ENCODE measurements around the gene RAD1. TPM values are rescaled to one million over a fixed set of nuclear protein-coding genes. Genes with fewer than 3 reads are reported as not detected.

RAD1 gene
- total RNA-seq, 6 donors from 2014 or later = 12.2 to 39.1 (median 28.8) TPM

GRCh38 chr5:34897646-34898045 is 17.7 kb downstream of the RAD1 start:
- Histone ChIP-seq H3K4me3 (no peak overlapping the region), H3K27me3 (no peaks in the 10 kb centered on the region), H3K27ac (no peak overlapping the region), H3K36me3 (no peaks in the 10 kb centered on the region), H3K4me1 (no peaks in the 10 kb centered on the region), H3K9me3 (no peaks in the 10 kb centered on the region)
- no peak for ATAC-seq (ENCODE audit: low FRiP score in 2 of 2)
- no peak for TF ChIP-seq POLR2A (IDR thresholded peaks at IDR 0.05)
- no peak for TF ChIP-seq EP300 (IDR thresholded peaks at IDR 0.05)
- TF ChIP-seq CTCF (IDR thresholded peaks at IDR 0.05) = no peak
- TF ChIP-seq POLR2AphosphoS5 (IDR thresholded peaks at IDR 0.05) = no peak
- no peak for DNase-seq

GRCh38 chr5:34895641-34896419 is 19.5 kb downstream of the RAD1 start:
- WGBS, 2 donors = 92 to 96% methylated on average over 2 of the region's 2 CpGs
- TF ChIP-seq EP300 (IDR thresholded peaks at IDR 0.05) (no peak), POLR2A (IDR thresholded peaks at IDR 0.05) (no peak), CTCF (IDR thresholded peaks at IDR 0.05) (no peak), POLR2AphosphoS5 (IDR thresholded peaks at IDR 0.05) (no peak)
- H3K9me3 ChIP-seq = no peaks in the 10 kb centered on the region
- H3K27ac ChIP-seq = no peak overlapping the region
- no peak for ATAC-seq (ENCODE audit: low FRiP score in 2 of 2)
- DNase-seq = no peak
- no peaks in the 10 kb centered on the region for H3K27me3 ChIP-seq
- no peaks in the 10 kb centered on the region for H3K4me1 ChIP-seq
- no peaks in the 10 kb centered on the region for H3K36me3 ChIP-seq
- H3K4me3 ChIP-seq = no peak overlapping the region

- no peak for ATAC-seq (ENCODE audit: low FRiP score in 2 of 2)
These were observed 20.6 kb downstream of the RAD1 start for GRCh38 chr5:34894716-34895115.

GRCh38 chr5:34892414-34892813 is 22.9 kb downstream of the RAD1 start:
- Histone ChIP-seq H3K36me3 (no peaks in the 10 kb centered on the region), H3K4me3 (no peak overlapping the region), H3K9me3 (no peaks in the 10 kb centered on the region), H3K27ac (no peak overlapping the region), H3K27me3 (no peaks in the 10 kb centered on the region), H3K4me1 (no peaks in the 10 kb centered on the region)
- no peak for ATAC-seq (ENCODE audit: low FRiP score in 2 of 2)
- 87 to 89% methylated on average over 6 of the region's 6 CpGs for WGBS, 2 donors
- TF ChIP-seq EP300 (IDR thresholded peaks at IDR 0.05) (no peak), POLR2AphosphoS5 (IDR thresholded peaks at IDR 0.05) (no peak), POLR2A (IDR thresholded peaks at IDR 0.05) (no peak), CTCF (IDR thresholded peaks at IDR 0.05) (no peak)
- no peak for DNase-seq

More at GRCh38 chr5:34894716-34895115, 20.6 kb downstream of the RAD1 start:
- no peak for DNase-seq
- H3K27ac ChIP-seq = no peak overlapping the region
- H3K36me3 ChIP-seq = no peaks in the 10 kb centered on the region
- 97 to 100% methylated on average over 1 of the region's 1 CpG for WGBS, 2 donors
- TF ChIP-seq EP300 (IDR thresholded peaks at IDR 0.05) = no peak
- TF ChIP-seq POLR2A (IDR thresholded peaks at IDR 0.05) = no peak
- TF ChIP-seq POLR2AphosphoS5 (IDR thresholded peaks at IDR 0.05) = no peak
- no peak for TF ChIP-seq CTCF (IDR thresholded peaks at IDR 0.05)
- H3K4me3 ChIP-seq = no peak overlapping the region
- H3K4me1 ChIP-seq = no peaks in the 10 kb centered on the region
- no peaks in the 10 kb centered on the region for H3K9me3 ChIP-seq
- no peaks in the 10 kb centered on the region for H3K27me3 ChIP-seq

- DNase-seq = no peak
- H3K9me3 ChIP-seq = no peaks in the 10 kb centered on the region
- no peaks in the 10 kb centered on the region for H3K36me3 ChIP-seq
- no peak overlapping the region for H3K4me3 ChIP-seq
- no peak for TF ChIP-seq EP300 (IDR thresholded peaks at IDR 0.05)
- TF ChIP-seq POLR2AphosphoS5 (IDR thresholded peaks at IDR 0.05) = no peak
- no peak for TF ChIP-seq POLR2A (IDR thresholded peaks at IDR 0.05)
- no peak for TF ChIP-seq CTCF (IDR thresholded peaks at IDR 0.05)
- H3K4me1 ChIP-seq = no peaks in the 10 kb centered on the region
- WGBS, 2 donors = 64 to 74% methylated on average over 5 of the region's 5 CpGs
- peak in 1 of 2 donors; percentile 56 for ATAC-seq (ENCODE audit: low FRiP score in 2 of 2)
- no peak overlapping the region for H3K27ac ChIP-seq
- no peaks in the 10 kb centered on the region for H3K27me3 ChIP-seq
These were observed 23.3 kb downstream of the RAD1 start for GRCh38 chr5:34891981-34892380.

All from upper lobe of left lung (tissue), 6 donors.